Measurements from ENCODE around the gene TECTB. TPM values are rescaled to one million over a fixed set of nuclear protein-coding genes. Genes with fewer than 3 reads are reported as not detected.

Gene TECTB
- total RNA-seq, 6 experiments from 2014 or later, result 0.18 to 0.83 (median 0.49) TPM

DNA sequence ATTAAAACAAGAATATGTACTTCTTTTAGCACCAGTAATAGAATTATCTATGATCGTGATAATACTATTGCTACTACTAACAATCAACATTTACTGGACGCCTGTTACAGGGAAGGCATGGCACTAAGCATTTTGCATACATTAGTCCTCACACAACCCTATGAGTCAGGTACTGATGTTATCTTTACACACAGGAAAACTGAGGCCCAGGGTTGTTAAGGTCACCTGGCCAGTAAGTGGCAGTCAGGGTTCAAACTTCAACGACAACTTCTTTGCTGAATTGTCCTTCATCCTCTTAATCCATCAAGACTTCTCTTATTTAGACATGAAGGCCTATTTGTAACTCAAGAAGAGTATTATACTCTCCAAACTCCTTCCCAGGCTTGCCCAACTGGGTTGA is 48.8 kb downstream of the TECTB start:
- DNase-seq, result no peak
- no peaks in the 10 kb centered on the region for H3K9me3 ChIP-seq
- H3K27ac ChIP-seq, result no peak overlapping the region
- H3K27me3 ChIP-seq, result no peaks in the 10 kb centered on the region
- 69% methylated on average over 3 of the region's 3 CpGs for WGBS (ENCODE audit: insufficient coverage, low coverage, low lambda C conversion rate, missing lambda C conversion rate)
- peaks cover 0 to 12% (median 4%) of the 10 kb centered on the region in 4 donors for H3K4me1 ChIP-seq
- H3K36me3 ChIP-seq, result no peaks in the 10 kb centered on the region
- H3K4me3 ChIP-seq, result no peak overlapping the region
- no peak for TF ChIP-seq CTCF (IDR thresholded peaks at IDR 0.05)
- intact Hi-C loops (cut with DNase I), result no loop called here
- ATAC-seq, result no peak

DNA sequence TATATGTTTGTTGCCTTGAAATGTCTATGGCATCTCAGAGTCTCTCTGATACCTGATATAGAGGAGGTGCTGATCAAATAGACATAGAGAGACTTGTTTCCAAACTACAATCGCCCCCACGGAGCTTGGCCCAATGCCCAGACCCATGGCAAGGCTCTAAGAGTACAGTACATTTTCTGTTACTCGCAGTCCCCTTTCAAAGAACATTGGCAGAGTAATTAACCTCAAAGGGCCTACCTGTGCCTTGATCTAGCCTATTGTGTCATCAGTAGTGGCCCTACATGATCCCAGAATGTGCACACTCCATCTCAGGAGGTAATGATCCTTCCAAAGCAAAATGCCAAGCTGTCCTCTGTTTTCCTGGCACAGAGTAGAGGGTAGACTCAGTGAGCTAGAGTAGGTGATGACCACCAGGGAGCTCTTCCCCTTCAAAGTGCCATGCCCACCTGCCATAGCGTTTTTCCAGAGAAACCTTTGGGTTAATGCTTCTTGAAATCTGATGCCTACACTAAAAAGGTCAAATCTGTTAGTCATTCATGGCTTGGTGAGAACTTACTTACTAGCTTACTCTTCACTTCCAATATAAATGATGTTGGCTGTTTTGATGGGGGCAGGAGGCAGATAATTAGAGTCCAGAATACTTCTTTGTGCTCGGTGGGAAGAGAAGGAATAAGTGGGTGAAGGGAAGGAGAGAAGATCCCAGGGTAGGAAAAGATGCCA is 49.5 kb downstream of the TECTB start:
- Histone ChIP-seq H3K27me3 (no peaks in the 10 kb centered on the region), H3K4me3 (no peak overlapping the region), H3K27ac (no peak overlapping the region), H3K36me3 (no peaks in the 10 kb centered on the region), H3K4me1 (peaks cover 0 to 12% (median 4%) of the 10 kb centered on the region in 4 donors), H3K9me3 (no peaks in the 10 kb centered on the region)
- 34% methylated on average over 5 of the region's 5 CpGs for WGBS (ENCODE audit: insufficient coverage, low coverage, low lambda C conversion rate, missing lambda C conversion rate)
- peak; percentile 64 to 71 (median 69) for DNase-seq
- intact Hi-C loops (cut with DNase I), result no loop called here
- ATAC-seq, result peak; percentile 49 to 82 (median 69)
- TF ChIP-seq CTCF (IDR thresholded peaks at IDR 0.05) (no peak), POLR2A (IDR thresholded peaks at IDR 0.05) (no peak)

DNA sequence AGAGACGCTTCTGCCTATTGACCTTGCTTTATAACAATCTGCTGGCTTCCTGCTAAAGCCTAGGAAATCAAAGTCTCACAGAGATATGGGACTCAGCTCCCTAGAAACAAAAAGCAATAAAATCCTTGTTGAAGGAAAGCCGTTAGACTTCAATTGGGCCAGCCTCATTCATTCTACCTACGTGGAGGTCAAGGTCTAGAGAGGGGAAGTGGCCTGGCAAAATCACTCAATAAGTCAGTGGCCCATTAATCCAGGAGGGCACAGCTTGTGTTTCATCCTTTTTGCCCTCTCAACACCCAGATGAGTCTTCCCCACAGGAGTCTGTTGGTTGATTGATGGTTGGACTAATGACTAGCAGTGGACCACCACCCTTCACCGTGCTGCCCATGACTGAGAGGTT is 50.3 kb downstream of the TECTB start:
- DNase-seq, result no peak
- no peak for ATAC-seq
- Histone ChIP-seq H3K27me3 (no peaks in the 10 kb centered on the region), H3K36me3 (no peaks in the 10 kb centered on the region), H3K4me1 (peaks cover 0 to 12% (median 4%) of the 10 kb centered on the region in 4 donors), H3K4me3 (no peak overlapping the region), H3K9me3 (no peaks in the 10 kb centered on the region), H3K27ac (no peak overlapping the region)
- WGBS (ENCODE audit: insufficient coverage, low coverage, low lambda C conversion rate, missing lambda C conversion rate), result 52% methylated on average over 3 of the region's 4 CpGs
- no peak for TF ChIP-seq CTCF (IDR thresholded peaks at IDR 0.05)
- no peak for TF ChIP-seq POLR2A (IDR thresholded peaks at IDR 0.05)
- intact Hi-C loops (cut with DNase I), result no loop called here

DNA sequence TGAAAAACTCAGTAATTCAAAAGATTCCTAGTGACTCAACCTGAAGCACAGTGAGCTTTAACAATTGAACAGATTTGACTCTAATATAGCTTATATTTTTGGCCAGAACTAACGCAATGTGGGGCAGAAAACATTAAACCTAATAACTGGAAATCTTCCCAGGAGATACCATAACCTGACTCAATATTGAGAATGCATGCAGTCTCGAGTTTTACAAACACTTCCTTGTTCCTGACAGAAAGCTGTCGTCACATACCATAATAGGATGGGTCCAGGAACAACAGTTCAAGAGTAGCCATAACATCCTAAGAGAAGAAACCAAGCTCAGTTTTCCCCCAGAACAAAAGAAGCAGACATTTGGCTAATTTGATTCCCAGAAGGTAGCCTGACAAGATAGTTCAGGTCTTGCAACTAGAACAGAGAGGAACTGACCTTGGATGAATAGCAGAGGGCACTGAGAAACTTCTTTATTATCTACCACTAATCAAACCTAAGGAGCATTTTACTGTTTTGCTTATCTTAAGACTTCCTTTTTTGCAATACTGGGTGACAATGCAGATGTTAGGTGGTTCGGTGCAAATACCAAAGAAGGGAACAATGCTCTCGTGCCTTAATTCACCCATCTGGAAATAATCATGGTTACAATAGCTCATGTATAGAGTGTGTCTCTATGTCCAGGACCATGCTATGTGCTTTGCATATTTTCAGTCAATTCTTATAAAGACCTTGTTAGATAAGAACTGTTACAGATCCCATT is 52.1 kb downstream of the TECTB start:
- ATAC-seq, result no peak
- WGBS (ENCODE audit: insufficient coverage, low coverage, low lambda C conversion rate, missing lambda C conversion rate), result 55% methylated on average over 5 of the region's 5 CpGs

More for the DNA sequence above, 52.1 kb downstream of the TECTB start:
- Histone ChIP-seq H3K27ac (no peak overlapping the region), H3K4me1 (peaks cover 0 to 12% (median 4%) of the 10 kb centered on the region in 4 donors), H3K36me3 (no peaks in the 10 kb centered on the region), H3K9me3 (no peaks in the 10 kb centered on the region), H3K27me3 (no peaks in the 10 kb centered on the region), H3K4me3 (no peak overlapping the region)
- DNase-seq, result no peak
- TF ChIP-seq CTCF (IDR thresholded peaks at IDR 0.05) (no peak), POLR2A (IDR thresholded peaks at IDR 0.05) (no peak)
- intact Hi-C loops (cut with DNase I), result no loop called here

All from right lobe of liver (tissue), 6 donors.